Parathyroid adenoma (tissue), 2 donors: ENCODE data around the gene ARHGAP44.

ENCODE experiments used
- H2AFZ ChIP-seq: fragments of 300-600 bp; sonication (generic); one replicate; pipeline ENCODE4 v1.7.0; 2017; ENCODE audit warnings: antibody characterized with exemption, mild to moderate bottlenecking
- H3K27ac ChIP-seq: fragments of 300-600 bp; sonication (generic); one replicate; pipeline ENCODE4 v1.7.0; 2017
- H3K27me3 ChIP-seq: fragments of 300-600 bp; sonication (generic); one replicate; pipeline ENCODE4 v1.7.0; 2017; ENCODE audit warnings: low read length; ENCODE audit not compliant: control insufficient read depth, insufficient read depth
- H3K36me3 ChIP-seq: fragments of 300-600 bp; sonication (generic); one replicate; pipeline ENCODE4 v1.7.0; 2017; ENCODE audit warnings: low read length; ENCODE audit not compliant: control insufficient read depth, insufficient read depth
- H3K4me1 ChIP-seq: fragments of 300-600 bp; sonication (generic); one replicate; pipeline ENCODE4 v1.7.0; 2017; ENCODE audit warnings: control low read depth
- H3K4me2 ChIP-seq: fragments of 300-600 bp; sonication (generic); one replicate; pipeline ENCODE4 v1.7.0; 2017; ENCODE audit warnings: low read length
- H3K4me3 ChIP-seq: fragments of 300-600 bp; sonication (generic); one replicate; pipeline ENCODE4 v1.7.0; 2017; ENCODE audit warnings: low read depth, low read length
- H3K79me2 ChIP-seq: fragments of 300-600 bp; sonication (generic); one replicate; pipeline ENCODE4 v1.7.0; 2017; ENCODE audit warnings: control low read depth
- H3K9ac ChIP-seq: fragments of 300-600 bp; sonication (generic); one replicate; pipeline ENCODE4 v1.7.0; 2017; ENCODE audit warnings: mild to moderate bottlenecking
- H3K9me3 ChIP-seq: fragments of 300-600 bp; sonication (generic); one replicate; pipeline ENCODE4 v1.7.0; 2017; ENCODE audit warnings: low read length; ENCODE audit not compliant: control insufficient read depth
- TF ChIP-seq, protein P1 (sequence below): fragments of 300-600 bp; sonication (generic); IDR thresholded peaks from one replicate; pipeline ENCODE4 v1.7.0; 2017; ENCODE audit warnings: antibody characterized with exemption, mild to moderate bottlenecking
- donor health status: primary hyperparathyroidism.

The ARHGAP44 gene

DNA sequence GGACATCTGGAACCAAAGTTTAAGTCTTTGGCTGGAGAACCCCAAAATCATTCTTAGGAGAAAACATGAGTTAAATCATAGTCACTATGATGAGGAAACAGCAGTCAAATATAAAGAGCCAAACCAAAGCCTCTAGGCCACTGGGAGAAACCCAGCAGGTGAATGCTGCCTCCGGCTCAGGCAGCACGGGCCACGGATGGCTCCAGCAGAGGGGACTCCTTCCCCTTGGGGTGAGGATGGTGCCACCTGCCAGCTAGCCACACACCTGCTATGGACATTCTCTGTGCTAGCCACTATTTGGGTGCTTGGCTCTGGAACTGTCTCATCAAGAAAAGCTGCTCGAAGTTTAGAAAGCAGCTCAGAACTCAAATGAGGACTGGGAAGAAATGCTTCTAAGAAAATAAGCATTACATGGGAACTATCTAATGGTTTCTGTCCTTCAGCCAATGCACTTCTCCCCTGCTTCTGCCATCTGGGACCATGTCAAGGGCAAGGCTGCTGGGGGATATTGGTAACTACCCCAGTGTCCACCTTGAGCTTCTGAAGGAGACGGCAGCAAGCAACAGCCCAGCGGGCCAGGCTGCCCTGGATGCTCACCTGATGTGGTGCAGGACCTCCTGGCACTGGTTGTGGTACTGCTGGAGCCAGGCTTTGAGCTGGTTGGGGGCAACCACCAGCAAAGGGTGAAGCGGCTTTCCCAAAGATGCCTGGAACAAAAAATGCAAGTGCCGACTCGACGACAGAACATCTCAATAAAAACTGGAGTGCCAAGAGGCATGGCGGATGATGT lies 206.0 kb downstream of the ARHGAP44 start:
- H3K79me2 ChIP-seq = no peaks in the 10 kb centered on the region
- no peak overlapping the region for H2AFZ ChIP-seq
- H3K9ac ChIP-seq = no peak overlapping the region
- H3K4me3 ChIP-seq = no peak overlapping the region
- no peak overlapping the region for H3K27ac ChIP-seq
- H3K4me2 ChIP-seq = no peak overlapping the region
- H3K4me1 ChIP-seq = no peaks in the 10 kb centered on the region
- no peaks in the 10 kb centered on the region for H3K36me3 ChIP-seq
- no peaks in the 10 kb centered on the region for H3K9me3 ChIP-seq
- H3K27me3 ChIP-seq = no peaks in the 10 kb centered on the region
- TF ChIP-seq, protein P1, sequence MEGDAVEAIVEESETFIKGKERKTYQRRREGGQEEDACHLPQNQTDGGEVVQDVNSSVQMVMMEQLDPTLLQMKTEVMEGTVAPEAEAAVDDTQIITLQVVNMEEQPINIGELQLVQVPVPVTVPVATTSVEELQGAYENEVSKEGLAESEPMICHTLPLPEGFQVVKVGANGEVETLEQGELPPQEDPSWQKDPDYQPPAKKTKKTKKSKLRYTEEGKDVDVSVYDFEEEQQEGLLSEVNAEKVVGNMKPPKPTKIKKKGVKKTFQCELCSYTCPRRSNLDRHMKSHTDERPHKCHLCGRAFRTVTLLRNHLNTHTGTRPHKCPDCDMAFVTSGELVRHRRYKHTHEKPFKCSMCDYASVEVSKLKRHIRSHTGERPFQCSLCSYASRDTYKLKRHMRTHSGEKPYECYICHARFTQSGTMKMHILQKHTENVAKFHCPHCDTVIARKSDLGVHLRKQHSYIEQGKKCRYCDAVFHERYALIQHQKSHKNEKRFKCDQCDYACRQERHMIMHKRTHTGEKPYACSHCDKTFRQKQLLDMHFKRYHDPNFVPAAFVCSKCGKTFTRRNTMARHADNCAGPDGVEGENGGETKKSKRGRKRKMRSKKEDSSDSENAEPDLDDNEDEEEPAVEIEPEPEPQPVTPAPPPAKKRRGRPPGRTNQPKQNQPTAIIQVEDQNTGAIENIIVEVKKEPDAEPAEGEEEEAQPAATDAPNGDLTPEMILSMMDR = no peak

DNA sequence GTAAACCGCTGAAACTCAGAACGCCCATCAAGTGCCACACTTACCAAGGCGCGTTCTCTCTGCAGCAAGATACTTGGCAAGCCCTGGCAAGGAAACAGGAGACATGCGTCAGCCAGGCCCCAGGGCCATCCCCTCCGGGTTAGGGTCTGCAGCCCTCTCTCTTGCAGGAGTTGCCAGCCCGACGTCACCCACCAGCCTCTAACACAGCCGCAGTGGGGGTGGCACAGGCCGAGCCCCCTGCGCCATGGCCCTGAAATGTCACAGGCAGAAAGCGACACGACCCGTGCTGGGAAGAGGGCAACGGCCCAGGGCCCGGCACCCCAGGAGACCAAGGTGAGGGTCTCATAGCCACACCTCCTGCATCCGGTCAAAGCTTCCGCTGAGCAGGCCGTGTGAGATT lies 206.6 kb downstream of the ARHGAP44 start:
- H3K9ac ChIP-seq = no peak overlapping the region
- no peaks in the 10 kb centered on the region for H3K27me3 ChIP-seq
- H3K79me2 ChIP-seq = no peaks in the 10 kb centered on the region
- TF ChIP-seq, protein P1 = no peak
- H2AFZ ChIP-seq = no peak overlapping the region
- no peak overlapping the region for H3K4me3 ChIP-seq
- H3K27ac ChIP-seq = no peak overlapping the region
- no peak overlapping the region for H3K4me2 ChIP-seq
- H3K36me3 ChIP-seq = no peaks in the 10 kb centered on the region
- H3K4me1 ChIP-seq = no peaks in the 10 kb centered on the region
- no peaks in the 10 kb centered on the region for H3K9me3 ChIP-seq

DNA sequence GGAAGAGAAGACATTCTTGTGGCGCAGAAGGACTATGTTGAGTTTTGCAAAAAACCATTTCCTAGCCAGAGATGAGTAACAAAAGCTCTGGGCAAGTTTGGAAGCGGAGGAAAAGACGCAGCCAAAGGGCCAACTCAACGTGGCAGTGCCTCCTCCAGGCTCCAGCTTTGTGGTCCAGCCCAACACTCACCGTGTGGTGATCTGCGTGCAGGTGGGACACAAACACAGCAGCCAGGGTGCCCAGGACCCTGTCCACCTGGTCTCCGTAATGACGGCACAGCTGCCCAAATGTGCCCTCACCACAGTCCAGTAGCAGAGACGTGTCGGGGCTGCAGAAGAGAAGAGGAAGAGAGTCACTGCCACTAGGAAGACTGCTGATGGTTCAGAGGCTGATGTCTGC lies 207.1 kb downstream of the ARHGAP44 start:
- H3K79me2 ChIP-seq = no peaks in the 10 kb centered on the region
- no peaks in the 10 kb centered on the region for H3K36me3 ChIP-seq
- H3K9me3 ChIP-seq = no peaks in the 10 kb centered on the region
- H3K4me1 ChIP-seq = no peaks in the 10 kb centered on the region
- no peaks in the 10 kb centered on the region for H3K27me3 ChIP-seq
- H3K27ac ChIP-seq = no peak overlapping the region
- H3K4me3 ChIP-seq = no peak overlapping the region
- H3K4me2 ChIP-seq = no peak overlapping the region
- H3K9ac ChIP-seq = no peak overlapping the region
- TF ChIP-seq, protein P1 = no peak
- no peak overlapping the region for H2AFZ ChIP-seq

DNA sequence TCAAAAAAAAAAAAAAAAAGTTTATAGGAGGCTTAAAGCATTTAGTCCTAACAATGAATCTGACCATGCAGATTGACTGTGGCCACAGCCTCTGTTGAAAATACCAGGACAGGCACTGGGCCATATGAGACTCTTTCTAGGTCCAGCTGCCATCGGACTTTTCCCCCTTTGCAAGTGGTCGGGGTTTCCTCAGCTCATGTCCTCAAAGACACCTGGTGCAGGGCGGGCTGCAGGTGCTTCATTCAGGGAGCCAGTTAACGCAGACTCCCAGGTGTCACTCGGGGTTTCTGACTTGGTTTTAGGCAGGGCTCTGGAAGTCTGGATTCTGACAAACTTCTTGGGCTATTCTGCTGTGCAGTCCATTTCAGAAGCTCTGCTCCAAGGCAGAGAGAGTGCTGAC lies 207.6 kb downstream of the ARHGAP44 start:
- H3K4me3 ChIP-seq = no peak overlapping the region
- no peaks in the 10 kb centered on the region for H3K9me3 ChIP-seq
- no peak overlapping the region for H3K9ac ChIP-seq
- H3K4me2 ChIP-seq = no peak overlapping the region
- no peaks in the 10 kb centered on the region for H3K4me1 ChIP-seq
- H3K27ac ChIP-seq = no peak overlapping the region
- no peaks in the 10 kb centered on the region for H3K27me3 ChIP-seq
- no peaks in the 10 kb centered on the region for H3K36me3 ChIP-seq
- H3K79me2 ChIP-seq = no peaks in the 10 kb centered on the region
- H2AFZ ChIP-seq = no peak overlapping the region
- TF ChIP-seq, protein P1 = no peak

DNA sequence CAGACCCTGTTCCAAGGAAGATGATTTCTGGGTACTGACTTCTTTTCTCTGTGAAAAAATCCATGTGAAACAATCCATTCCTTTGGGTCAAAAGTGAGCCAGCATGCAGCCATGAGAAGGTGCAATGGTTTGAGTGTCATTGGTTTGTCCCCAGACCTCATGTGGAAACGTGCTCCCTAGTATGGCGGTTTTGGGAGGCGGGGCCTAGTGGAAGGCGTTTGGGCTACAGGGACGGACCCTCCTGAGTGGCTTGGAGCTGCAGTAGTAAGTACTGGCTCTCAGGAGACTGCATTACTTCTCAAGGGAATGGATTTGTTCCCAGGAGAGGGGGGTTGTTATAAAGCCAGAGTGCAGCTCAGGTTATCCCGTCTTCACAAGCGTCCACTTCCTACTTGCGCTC lies 209.2 kb downstream of the ARHGAP44 start:
- H3K9me3 ChIP-seq = no peaks in the 10 kb centered on the region
- H3K36me3 ChIP-seq = no peaks in the 10 kb centered on the region
- H3K4me1 ChIP-seq = no peaks in the 10 kb centered on the region
- H3K79me2 ChIP-seq = peaks cover 2% of the 10 kb centered on the region
- H3K4me3 ChIP-seq = no peak overlapping the region
- TF ChIP-seq, protein P1 = no peak
- H2AFZ ChIP-seq = no peak overlapping the region
- H3K4me2 ChIP-seq = no peak overlapping the region
- no peaks in the 10 kb centered on the region for H3K27me3 ChIP-seq
- no peak overlapping the region for H3K27ac ChIP-seq
- no peak overlapping the region for H3K9ac ChIP-seq
